Vagina (tissue), 2 donors: ENCODE results near the gene SLC4A7.

Experiments used
- POLR2A ChIP-seq, 2 donors: fragments of 450-650 bp; IDR thresholded peaks; one replicate each; pipeline ENCODE4 v1.6.1; 2017; ENCODE audit warnings: antibody characterized with exemption in 2 of 2, mild to moderate bottlenecking in 2 of 2, moderate library complexity in 2 of 2
- POLR2AphosphoS5 ChIP-seq, 2 donors: sonication (generic); formaldehyde crosslinking; IDR thresholded peaks; one replicate each; pipeline ENCODE4 v1.9.0; 2017; ENCODE audit warnings: antibody characterized with exemption in 2 of 2, mild to moderate bottlenecking in 2 of 2, low read depth in 1 of 2; ENCODE audit not compliant: insufficient read depth in 1 of 2
- TF ChIP-seq, protein P1 (sequence below), 3 experiments: fragments of 450-650 bp in 2 of 3; fragments of 200-600 bp in 1 of 3; sonication (generic) in 1 of 3; IDR thresholded peaks; one replicate each; pipeline ENCODE4 v1.5.1; 2017 to 2019; ENCODE audit warnings: antibody characterized with exemption in 3 of 3, mild to moderate bottlenecking in 2 of 3, moderate library complexity in 2 of 3

DNA sequence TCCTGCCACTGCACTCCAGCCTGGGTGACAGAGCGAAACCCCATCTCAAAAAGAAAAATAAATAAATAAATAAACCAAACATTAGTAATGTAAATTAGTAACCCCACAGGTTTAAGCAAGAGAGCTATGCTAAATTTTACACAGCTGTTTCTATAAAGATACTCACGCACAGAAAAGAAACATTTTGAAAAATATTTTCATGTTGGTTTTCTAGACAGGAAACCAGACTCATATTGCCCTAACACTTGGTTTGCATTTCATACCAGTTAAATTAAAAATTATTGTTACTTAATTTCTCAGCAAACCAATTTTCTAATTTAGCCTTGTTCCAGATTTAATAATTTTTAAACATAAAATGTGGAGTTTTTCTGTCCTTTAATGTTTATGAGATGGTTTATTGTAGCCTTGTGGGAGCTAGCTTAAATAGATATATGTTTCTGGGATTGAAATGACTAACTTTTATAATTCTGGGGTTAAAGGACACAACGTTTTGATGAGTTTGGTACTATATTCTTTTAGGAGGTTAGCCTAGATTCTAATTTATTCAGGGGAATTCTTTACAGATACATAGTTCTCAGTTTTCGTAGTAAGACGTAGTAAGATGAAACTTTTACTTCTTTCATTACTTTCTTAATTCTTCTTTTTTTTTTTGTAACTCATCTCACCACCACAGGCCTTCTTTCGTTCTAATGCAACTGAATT is 42.6 kb upstream of the SLC4A7 start:
- TF ChIP-seq, protein P1, sequence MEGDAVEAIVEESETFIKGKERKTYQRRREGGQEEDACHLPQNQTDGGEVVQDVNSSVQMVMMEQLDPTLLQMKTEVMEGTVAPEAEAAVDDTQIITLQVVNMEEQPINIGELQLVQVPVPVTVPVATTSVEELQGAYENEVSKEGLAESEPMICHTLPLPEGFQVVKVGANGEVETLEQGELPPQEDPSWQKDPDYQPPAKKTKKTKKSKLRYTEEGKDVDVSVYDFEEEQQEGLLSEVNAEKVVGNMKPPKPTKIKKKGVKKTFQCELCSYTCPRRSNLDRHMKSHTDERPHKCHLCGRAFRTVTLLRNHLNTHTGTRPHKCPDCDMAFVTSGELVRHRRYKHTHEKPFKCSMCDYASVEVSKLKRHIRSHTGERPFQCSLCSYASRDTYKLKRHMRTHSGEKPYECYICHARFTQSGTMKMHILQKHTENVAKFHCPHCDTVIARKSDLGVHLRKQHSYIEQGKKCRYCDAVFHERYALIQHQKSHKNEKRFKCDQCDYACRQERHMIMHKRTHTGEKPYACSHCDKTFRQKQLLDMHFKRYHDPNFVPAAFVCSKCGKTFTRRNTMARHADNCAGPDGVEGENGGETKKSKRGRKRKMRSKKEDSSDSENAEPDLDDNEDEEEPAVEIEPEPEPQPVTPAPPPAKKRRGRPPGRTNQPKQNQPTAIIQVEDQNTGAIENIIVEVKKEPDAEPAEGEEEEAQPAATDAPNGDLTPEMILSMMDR (IDR thresholded peaks at IDR 0.05) = no peak
- no peak for TF ChIP-seq POLR2AphosphoS5 (IDR thresholded peaks at IDR 0.05; ENCODE audit: insufficient read depth in 1 of 2, low read depth in 1 of 2)
- TF ChIP-seq POLR2A (IDR thresholded peaks at IDR 0.05) = no peak
